NCI-H2029 (cell line): ENCODE measurements around the gene DAB1.

Source experiments
- DNase-seq: peaks from one replicate; lab custom pipeline; 2025; lab: John Stamatoyannopoulos, UW

The DAB1 gene

DNA sequence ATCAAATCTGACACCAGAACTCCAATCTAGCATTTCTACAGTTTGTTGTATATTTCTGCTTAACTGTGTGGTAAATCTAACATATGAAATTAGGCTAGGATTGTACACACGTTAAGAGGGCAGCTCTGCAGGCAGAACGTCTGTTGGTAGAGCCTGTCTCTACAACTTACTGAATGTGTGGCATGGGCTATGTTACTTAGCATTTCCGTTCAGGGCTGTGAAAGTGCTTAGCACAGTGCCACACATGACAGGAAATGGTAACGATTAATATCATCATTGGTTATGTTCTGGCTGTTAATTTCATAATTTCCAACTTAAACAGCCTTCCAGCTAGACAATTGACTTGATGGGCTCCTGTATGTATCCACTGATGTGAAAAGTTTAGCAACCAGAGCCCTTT lies 448.4 kb downstream of the DAB1 start:
- no peak for DNase-seq

DNA sequence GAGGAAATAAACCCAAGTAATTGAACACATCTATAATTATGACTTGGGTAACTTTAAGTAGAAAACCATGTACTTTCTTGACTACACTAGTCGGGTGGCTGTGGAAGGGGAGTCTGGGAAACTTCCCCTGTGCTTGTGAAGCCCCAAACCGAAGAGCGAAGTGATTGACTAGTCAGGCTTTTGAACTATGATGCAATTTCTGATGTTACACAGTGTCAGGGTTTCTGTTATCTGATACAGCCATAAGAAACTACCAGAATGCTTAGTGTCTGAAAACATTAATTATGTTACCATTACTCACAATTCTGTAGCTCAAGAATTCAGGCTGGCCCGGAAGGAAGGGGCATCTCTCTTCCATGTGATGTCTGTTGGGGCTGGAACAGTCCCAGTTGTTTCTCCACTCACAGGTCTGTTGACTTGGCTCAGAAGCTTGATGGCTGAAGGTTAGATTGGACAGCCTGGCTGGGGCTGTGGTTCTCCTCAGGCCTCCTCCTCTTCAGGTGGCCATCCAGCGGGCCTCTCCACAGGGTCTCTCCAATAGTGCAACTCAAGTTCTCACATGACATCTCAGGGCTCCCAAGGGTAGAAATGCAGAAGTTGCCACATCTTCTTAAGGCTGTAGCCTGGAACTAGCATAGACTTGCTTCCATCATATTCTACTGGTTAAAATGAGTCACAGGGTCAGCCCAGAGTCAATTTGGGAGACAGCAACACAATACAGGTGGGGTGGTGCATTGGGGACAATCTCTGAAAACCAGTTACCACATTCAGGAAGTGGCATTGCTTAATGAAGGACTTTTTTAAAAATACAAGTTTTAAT lies 449.7 kb downstream of the DAB1 start:
- DNase-seq = no peak

DNA sequence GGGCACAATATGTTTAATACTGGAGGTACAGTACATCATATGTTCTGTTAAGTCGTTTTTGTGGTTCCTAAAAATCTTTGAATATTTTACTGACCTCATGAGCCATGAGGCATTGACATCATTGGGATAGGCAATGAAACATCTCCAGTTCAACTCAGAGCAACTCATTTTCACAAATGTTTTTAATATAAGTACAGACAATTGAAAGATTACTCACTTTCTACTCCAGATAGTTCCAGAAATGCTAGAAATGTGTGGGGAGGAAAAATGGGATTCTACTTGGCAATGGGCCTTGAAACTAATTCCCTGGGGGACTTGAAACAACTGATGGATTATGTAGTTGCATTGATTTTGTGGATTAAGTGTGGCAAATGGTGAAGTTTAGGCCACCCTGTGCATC lies 450.9 kb downstream of the DAB1 start:
- no peak for DNase-seq

DNA sequence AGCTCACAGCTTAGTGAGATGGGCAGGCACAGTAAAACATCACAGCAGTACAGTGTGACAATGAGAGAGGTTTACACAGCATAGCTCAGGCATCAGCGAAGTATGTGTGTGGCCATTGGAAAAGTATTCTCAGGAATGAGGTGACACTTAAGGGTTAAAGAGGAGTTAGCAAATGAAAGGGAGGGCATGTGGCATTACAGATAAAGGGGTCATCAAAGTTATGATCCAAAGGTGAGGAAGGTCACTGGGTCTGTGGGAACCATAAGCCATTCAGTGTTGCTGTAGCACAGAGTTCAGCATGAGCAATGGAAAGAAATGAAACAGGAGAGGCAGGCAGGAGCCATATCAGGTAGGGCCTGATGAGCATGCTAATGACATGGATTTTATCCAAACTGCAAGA lies 453.6 kb downstream of the DAB1 start:
- DNase-seq = no peak

DNA sequence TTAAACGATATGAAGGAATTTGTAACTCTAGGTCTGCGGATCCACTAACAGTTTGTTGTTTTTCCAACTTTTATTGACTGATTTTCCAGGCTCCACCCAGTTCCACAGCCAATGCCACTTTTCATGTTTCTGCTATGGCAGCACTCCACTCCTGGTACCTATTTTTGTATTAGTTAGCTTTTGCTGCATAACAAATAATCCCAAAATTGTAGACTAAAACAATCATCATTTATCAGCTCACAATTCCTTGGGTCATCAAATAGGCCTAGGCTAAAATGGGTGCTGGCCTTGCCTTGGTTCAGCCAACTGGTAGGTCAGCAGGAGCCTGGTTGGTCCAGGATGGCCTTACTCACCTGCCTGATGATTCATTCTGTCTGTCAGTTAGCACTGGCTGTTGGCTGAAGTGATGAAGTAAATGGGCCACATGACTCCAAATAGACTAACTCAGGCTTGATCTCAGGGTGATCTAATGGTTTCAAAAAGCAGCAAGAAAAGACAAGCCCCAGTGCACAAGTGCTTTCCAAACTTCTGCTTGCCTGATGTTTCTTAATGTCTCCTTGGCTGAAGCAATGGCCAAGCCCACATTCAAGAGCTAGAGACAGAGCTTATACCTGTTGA lies 454.9 kb downstream of the DAB1 start:
- DNase-seq = no peak

DNA sequence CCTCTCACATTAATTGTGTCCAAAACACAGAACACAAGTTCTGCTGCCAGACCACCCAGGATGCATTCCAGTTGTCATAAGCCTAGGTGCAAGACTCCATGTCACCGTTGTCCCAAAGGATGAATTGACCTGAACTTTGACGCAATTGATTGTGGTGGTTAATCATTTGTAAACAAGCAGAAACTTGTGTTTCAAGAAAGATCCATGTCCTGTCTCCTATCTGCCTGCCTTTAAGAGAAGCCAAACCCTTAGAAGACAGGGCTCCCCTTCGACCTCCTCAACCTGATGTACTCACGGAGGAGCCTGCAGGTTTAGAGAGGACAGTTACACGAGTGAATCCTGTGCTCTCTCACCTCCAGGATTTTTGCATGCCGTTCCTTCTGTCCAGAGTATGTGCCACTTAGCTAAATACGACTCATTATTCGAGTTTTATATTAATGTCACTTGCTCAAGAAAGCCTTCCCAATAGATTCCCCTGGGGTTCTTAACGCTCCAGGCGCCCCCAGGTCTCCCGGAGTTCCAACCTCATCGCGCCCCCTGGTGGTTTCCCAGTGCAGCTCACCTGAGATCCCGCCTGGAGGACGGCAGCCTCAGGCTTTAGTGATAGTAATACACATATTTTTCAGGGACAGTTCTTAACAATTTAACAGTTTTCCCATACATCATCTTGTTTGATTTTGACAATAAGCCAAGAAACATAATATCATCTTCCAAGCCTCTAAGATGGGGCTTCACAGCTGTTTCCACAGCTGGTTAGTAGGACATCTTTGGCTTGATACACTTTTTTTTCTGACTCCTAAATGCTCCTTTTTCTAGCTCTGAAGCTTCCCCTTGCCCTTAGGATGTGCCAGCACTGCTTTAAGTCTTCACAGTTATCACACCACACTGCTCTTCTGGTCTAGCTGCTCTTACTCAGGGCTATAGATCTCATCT lies 455.7 kb downstream of the DAB1 start:
- no peak for DNase-seq

DNA sequence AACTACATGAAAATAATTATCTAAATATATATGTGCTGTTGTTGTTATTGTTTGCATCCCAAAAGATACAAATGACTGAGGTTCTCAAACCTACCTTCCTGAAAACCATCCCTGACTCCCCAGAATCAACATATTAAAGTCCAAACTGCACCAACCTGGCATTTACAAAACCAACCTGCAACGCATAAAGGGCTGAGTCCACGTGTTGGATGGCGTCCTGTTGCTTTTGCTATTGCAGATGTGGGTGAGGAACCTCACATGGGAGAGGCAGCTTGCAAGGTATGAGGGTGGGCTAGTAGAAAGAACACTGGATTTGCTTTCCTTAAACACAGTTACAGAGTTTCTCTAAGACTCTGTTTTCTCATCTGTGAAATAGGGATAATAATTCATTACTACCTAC lies 456.5 kb downstream of the DAB1 start:
- DNase-seq = no peak

DNA sequence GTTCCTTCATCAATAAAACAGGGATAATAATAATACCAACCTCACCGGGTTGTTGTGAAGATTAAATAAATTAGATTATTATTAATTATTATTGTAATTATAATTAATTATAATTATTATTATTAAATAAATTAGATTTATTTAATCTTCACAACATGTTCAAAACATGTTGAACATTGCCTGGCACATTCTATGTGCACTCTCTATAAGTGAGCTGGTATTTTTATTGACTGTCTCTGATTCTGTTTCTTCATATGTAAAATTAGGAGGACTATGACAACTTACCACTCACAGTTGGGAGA lies 457.2 kb downstream of the DAB1 start:
- no peak for DNase-seq

DNA sequence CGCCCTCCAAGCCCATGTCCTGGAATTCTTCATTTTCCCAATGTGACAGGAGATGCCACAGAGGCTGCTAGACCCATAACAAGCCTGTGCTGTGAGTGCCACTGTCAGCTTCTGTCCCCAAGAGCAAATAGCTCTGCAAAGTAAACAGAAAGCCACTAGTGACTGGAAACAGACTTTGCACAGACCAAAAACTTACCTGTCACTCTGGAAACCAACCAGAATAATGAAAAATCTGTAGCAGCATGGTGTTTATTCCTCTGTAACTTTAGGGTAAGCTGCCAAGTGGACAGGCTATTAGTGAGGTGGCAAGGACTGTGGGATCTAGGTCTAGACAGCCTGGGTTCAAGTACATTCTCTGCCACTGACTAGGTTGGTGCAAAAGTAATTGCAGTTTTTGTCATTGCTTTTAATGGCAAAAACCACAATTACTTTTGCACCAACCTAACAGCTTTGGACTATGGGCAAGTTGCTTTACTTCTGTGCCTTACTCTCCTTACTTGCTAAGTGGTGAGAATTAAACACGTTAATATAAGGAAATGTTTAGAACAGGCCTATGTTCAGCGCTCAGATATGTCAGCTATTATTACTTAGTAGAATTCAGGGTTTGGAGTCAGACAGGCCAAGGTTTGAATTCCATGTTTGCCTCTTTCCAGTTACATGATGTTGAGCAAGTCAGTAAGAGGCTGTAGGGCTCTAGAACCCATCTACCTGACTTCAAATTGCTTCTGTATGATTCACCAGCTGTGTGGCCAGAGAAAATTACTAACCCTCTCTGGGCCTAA lies 457.8 kb downstream of the DAB1 start, which contains the start of gene C8B:
Gene C8B (minus strand): TSS at position 100 of the 782 bp plus-strand sequence. CDS start 67 bp downstream, at position 33.
- DNase-seq = no peak

DNA sequence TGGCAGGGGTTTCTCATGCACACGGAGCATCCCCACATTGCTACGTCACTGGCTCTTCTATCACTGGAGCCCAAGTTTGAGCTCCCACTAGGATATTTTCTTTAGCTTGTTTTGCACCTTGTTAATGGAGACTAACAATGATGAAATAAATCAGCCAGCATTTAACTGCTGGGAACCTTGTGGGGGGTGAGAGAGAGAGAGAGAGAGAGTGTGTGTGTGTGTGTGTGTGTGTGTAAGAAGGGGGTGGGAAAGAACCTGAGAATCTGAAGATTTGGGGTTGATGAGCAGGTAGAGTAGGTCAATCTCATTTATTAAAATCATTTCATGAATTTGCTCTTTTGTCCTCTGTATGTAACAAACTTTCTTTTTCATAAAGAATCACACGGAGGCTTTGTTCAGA lies 458.7 kb downstream of the DAB1 start:
- DNase-seq = no peak

DNA sequence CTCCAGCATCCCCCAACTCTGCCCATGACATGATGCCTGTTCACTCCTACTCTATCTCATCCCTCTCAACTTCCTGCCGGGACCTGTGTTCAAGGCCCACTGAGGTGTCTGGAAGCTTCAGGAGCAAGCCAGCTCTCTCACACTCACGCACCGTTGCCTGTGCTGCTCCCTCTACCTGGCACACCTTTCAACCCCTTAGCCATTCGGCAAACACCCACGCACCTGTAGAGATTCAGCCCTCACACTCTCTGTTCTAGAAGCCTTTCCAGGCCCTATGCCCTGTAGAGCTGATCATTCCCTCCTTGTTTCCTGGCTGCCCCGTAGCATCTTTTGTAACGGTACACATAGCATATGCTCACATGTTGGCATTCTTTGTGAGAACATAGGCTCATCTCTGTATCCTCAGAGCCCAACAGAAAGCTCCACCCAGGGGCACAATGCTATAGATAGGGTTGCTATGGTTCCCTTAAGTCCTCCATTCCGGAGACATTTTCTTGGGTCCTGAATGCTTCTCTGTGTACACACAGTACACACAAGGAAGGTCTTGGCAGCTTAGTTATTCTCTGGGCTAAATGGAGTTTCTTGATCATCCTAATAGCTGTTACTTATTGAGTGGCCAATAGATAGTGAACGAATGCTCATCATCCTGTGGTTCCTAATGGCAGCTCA lies 459.4 kb downstream of the DAB1 start:
- DNase-seq = no peak

DNA sequence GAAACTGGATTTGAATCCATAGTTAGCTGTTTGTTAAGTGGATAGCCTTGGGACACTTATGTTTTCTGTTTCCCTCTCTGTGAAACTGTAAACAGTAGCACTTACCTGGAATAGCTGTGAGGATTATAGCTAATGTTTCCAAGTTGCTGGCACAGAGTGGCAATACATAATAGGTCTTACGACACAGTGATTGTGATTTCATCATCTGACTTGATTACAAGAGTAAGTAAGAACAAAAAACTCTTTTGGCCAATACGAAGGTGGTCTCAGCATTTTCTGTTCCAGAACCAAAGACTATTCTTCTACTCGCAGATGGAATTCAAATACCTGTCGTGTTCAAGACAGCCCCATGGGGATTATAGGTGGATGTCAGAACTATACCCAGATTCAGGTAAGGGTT lies 460.2 kb downstream of the DAB1 start:
- DNase-seq = no peak

DNA sequence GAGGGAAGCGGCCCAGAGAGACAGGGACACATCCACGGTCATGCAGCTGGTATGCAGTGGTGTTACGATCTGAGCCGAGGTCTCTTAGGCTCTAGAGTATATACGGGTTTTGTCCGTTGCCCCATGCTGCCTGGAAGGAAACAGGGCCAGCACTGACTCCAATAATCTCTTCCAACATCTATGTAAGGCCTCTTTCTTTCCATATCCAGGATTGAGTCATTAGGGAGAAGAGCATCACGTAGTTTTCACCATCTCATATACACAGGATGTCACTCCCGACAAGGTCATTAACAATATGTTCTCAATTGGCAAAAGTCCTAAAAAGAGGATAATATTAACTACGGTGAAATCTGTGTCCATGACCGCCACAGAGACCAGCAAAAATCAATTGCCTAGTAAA lies 462.4 kb downstream of the DAB1 start:
- DNase-seq = no peak

DNA sequence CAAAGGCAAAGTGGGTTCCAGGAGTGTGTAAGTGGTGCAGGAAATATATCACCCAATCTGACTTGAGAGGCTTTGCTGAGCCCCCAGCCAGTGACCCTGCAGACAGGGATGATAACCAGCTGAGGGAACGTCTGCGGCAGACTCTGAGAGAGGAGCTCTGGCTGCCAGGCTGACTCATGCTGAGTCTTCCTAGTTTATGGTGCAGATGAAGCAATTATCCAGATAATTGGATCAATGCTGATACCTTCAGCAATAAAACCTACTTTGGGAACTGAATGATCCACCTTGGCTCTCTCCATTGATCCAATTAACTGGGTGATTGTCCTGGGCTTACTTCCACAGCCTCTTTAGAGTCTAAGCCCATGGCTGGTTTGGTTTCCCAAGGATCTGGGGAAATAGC lies 465.3 kb downstream of the DAB1 start:
- DNase-seq = no peak

DNA sequence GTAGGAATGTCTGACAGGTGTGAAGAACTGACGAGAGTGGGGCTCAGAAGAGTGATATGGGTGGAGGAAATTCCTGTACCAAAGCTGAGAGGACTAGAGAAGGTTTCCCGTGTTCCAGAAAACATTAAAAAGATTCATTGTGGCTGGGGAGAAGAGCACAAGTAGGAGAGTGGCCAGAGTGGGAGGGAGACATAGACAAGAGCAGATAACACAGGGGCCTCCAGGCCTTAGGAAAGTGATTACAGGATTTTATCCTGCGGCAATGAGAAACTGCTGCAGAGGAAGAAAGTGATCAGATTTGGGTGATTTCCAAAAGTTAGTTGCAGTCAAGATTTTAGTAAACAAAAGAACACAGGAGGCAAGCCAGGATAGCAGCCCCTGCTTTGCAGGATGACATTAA lies 465.9 kb downstream of the DAB1 start:
- no peak for DNase-seq

DNA sequence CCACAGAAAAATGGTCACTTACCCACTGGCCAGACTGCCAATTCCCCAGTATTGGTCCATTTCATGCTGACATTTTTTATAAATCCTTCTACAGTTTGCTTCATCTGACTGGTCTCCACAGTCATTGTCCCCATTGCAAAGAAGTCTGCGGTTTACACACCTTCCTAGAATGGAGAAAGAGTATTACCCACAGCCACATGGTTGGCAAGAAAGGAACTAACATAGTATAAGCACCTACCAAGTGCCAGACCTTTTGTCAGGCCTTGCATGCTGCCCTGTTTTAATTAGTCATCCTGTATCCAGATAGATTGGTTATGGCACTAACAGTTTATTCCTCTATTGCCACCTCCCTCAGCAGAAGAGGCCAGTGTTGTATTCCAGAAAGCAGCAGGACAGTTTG lies 469.2 kb downstream of the DAB1 start:
- DNase-seq = no peak

DNA sequence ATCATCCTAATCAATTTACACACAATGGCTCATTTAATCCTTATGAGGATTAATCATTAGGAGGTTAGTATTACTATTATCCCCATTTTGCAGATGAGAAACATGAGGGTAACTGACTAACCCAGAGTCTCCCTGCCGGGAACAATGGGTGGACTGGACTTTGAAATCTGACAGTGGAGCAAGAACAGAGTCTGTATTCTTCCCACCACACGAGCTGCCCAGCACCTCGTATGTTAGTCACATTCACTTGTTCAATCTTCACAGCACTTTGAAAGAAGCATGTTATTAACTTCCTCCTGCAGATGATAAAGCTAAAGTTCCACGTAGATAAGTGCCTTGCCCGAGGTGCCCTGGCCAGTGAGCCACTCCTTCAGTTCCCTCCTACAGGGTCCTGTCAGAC lies 470.5 kb downstream of the DAB1 start:
- no peak for DNase-seq

DNA sequence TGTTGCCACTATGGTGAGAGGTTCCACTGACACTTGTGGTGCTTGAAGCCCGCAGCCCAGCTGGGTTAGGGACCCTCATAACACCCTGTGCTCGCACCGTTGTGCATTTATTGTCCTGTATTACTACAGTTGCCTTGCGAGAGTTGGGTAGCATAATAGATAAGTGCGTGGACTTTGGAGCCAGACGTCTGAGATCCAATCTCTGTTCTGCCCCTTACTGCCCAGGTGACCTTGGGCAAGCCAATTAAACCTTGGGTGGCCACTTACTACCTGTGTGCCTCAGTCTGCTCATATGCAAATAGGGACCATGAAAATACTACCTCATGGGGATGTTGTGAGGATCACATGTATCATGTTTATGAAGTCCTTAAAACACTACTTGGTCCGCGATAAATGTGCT lies 471.4 kb downstream of the DAB1 start:
- DNase-seq = no peak

DNA sequence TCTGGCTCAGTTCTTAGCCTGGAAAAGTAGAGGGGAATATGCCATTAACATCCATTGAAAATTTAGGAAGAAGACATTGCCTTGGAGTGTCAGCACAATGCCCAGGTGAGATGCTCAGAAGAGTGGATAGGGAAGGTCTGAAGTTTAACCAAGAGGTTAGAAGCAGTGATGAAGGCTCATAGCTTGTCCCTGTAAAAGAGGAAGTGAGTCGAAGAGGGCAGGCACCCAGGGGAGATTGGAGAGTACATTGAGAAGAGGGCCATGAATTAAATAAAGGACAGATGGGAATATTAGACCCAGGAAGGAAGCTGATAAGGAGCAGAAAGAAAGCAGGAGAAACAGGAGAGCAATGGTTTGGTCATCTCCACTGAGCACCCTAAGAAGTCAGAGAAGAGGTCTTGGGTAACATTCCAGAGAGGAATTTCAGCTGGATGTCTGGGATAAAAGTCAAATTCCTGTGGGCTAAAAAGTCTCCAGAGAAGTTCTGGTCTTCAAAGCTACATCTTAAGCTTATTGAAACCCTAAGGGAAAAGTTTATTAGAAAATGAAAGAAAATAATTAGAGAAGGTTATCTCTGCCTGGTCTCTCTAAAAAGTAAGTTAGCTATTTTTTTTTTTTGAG lies 475.3 kb downstream of the DAB1 start:
- DNase-seq = no peak
